Right atrium auricular region (tissue), 2 donors: ENCODE measurements around the gene TRHDE. TPM values are rescaled to one million over a fixed set of nuclear protein-coding genes. Genes with fewer than 3 reads are reported as not detected.

Experiments
- DNase-seq: peaks from one replicate; pipeline ENCODE4 v3.0.0-alpha.2; 2019; ENCODE audit warnings: low spot score
- H3K27ac ChIP-seq, 2 donors: fragments of 200-600 bp; sonication (generic); 1 replicate in 1 of 2; 2 replicates in 1 of 2; pipeline ENCODE4 v1.5.1; 2016 to 2019
- H3K27me3 ChIP-seq, 2 donors: fragments of 200-600 bp; sonication (generic); one replicate each; pipeline versions ENCODE4 v1.5.1 to v1.6.0; 2017 to 2019
- H3K36me3 ChIP-seq: fragments of 200-600 bp; sonication (generic); one replicate; pipeline ENCODE4 v1.5.1; 2016
- H3K4me1 ChIP-seq, 2 donors: fragments of 200-600 bp; sonication (generic); one replicate each; pipeline versions ENCODE4 v1.5.1 to v1.6.0; 2017 to 2019
- H3K4me3 ChIP-seq, 2 donors: fragments of 200-600 bp; sonication (generic); 1 replicate in 1 of 2; 2 replicates in 1 of 2; pipeline ENCODE4 v1.5.1; 2017 to 2019; ENCODE audit warnings: mild to moderate bottlenecking in 1 of 2, moderate library complexity in 1 of 2
- H3K9me3 ChIP-seq, 2 donors: fragments of 200-600 bp; sonication (generic); one replicate each; pipeline ENCODE4 v1.5.1; 2019
- CTCF ChIP-seq, 2 donors: fragments of 200-600 bp; sonication (generic); IDR thresholded peaks; one replicate each; pipeline ENCODE4 v1.5.1; 2019; ENCODE audit warnings: antibody characterized with exemption in 2 of 2
- total RNA-seq, 2 donors: library from RNA; depleted of rRNA; stranded (reverse); fragments of >200 nt; gene quantifications; one replicate each; pipeline ENCODE4 v1.1.0, GENCODE V29; 2016

TRHDE gene
- total RNA-seq, 2 donors from 2014 or later, result 0.37 to 3.4 TPM

GRCh38 chr12:72296389-72296788 lies 24.2 kb downstream of the TRHDE start:
- Histone ChIP-seq H3K27ac (no peak overlapping the region), H3K36me3 (no peaks in the 10 kb centered on the region), H3K27me3 (no peaks in the 10 kb centered on the region), H3K4me1 (no peaks in the 10 kb centered on the region), H3K4me3 (no peak overlapping the region), H3K9me3 (no peaks in the 10 kb centered on the region)
- no peak for TF ChIP-seq CTCF (IDR thresholded peaks at IDR 0.05)
- no peak for DNase-seq

- DNase-seq, result no peak
- no peaks in the 10 kb centered on the region for H3K27me3 ChIP-seq
- H3K27ac ChIP-seq, result no peak overlapping the region
- H3K4me3 ChIP-seq, result no peak overlapping the region
- TF ChIP-seq CTCF (IDR thresholded peaks at IDR 0.05), result no peak
- no peaks in the 10 kb centered on the region for H3K4me1 ChIP-seq
- no peaks in the 10 kb centered on the region for H3K9me3 ChIP-seq
- no peaks in the 10 kb centered on the region for H3K36me3 ChIP-seq
These were observed 25.5 kb downstream of the TRHDE start for GRCh38 chr12:72297666-72298065.

- Histone ChIP-seq H3K4me3 (no peak overlapping the region), H3K27ac (no peak overlapping the region), H3K4me1 (no peaks in the 10 kb centered on the region), H3K27me3 (no peaks in the 10 kb centered on the region), H3K36me3 (no peaks in the 10 kb centered on the region), H3K9me3 (no peaks in the 10 kb centered on the region)
- no peak for DNase-seq
- TF ChIP-seq CTCF (IDR thresholded peaks at IDR 0.05), result no peak
These were observed 28.6 kb downstream of the TRHDE start for GRCh38 chr12:72300728-72301127.

- Histone ChIP-seq H3K4me1 (no peaks in the 10 kb centered on the region), H3K4me3 (no peak overlapping the region), H3K9me3 (no peaks in the 10 kb centered on the region)
These were observed 32.6 kb downstream of the TRHDE start for GRCh38 chr12:72304751-72305150.

GRCh38 chr12:72307229-72307628 lies 35.1 kb downstream of the TRHDE start:
- Histone ChIP-seq H3K27ac (no peak overlapping the region), H3K9me3 (no peaks in the 10 kb centered on the region), H3K4me1 (no peaks in the 10 kb centered on the region), H3K4me3 (no peak overlapping the region), H3K27me3 (no peaks in the 10 kb centered on the region), H3K36me3 (no peaks in the 10 kb centered on the region)
- no peak for DNase-seq
- no peak for TF ChIP-seq CTCF (IDR thresholded peaks at IDR 0.05)

More at GRCh38 chr12:72304751-72305150, 32.6 kb downstream of the TRHDE start:
- H3K27ac ChIP-seq, result no peak overlapping the region
- DNase-seq, result no peak
- no peaks in the 10 kb centered on the region for H3K27me3 ChIP-seq
- no peaks in the 10 kb centered on the region for H3K36me3 ChIP-seq
- TF ChIP-seq CTCF (IDR thresholded peaks at IDR 0.05), result no peak

GRCh38 chr12:72311946-72312345 lies 39.8 kb downstream of the TRHDE start:
- no peak for DNase-seq
- Histone ChIP-seq H3K4me1 (no peaks in the 10 kb centered on the region), H3K4me3 (no peak overlapping the region), H3K36me3 (no peaks in the 10 kb centered on the region), H3K27ac (no peak overlapping the region), H3K9me3 (no peaks in the 10 kb centered on the region), H3K27me3 (no peaks in the 10 kb centered on the region)
- TF ChIP-seq CTCF (IDR thresholded peaks at IDR 0.05), result no peak
